Activated T-cell treated with anti-CD3 and anti-CD28 coated beads, Interleukin-2, amount 50 U/mL, for 24 hours (primary cell): ENCODE data around the gene TMEM80.
"Not testable (repeated sequence)": the region's sequence is repeated elsewhere in the genome, so short reads cannot be mapped to it uniquely, and the experiment has no call there.

ENCODE experiments used
- DNase-seq: peaks from one replicate; pipeline ENCODE4 v3.0.0-alpha.2; 2020
- H3K27ac Mint-ChIP-seq: 2 replicates; pipeline ENCODE4 v1.8.0; 2020; ENCODE audit warnings: mild to moderate bottlenecking, mixed read lengths
- H3K27me3 Mint-ChIP-seq: 2 replicates; pipeline ENCODE4 v1.8.0; 2020; ENCODE audit warnings: mixed read lengths
- H3K36me3 Mint-ChIP-seq: 2 replicates; pipeline ENCODE4 v1.8.0; 2020; ENCODE audit warnings: low read depth, mixed read lengths
- H3K4me1 Mint-ChIP-seq: 2 replicates; pipeline ENCODE4 v1.8.0; 2020; ENCODE audit warnings: low read depth, mixed read lengths
- H3K4me3 Mint-ChIP-seq: 2 replicates; pipeline ENCODE4 v1.8.0; 2020; ENCODE audit warnings: mild to moderate bottlenecking, moderate library complexity, mixed read lengths
- H3K9me3 Mint-ChIP-seq: 2 replicates; pipeline ENCODE4 v1.8.0; 2020; ENCODE audit warnings: mixed read lengths

Gene TMEM80

DNA sequence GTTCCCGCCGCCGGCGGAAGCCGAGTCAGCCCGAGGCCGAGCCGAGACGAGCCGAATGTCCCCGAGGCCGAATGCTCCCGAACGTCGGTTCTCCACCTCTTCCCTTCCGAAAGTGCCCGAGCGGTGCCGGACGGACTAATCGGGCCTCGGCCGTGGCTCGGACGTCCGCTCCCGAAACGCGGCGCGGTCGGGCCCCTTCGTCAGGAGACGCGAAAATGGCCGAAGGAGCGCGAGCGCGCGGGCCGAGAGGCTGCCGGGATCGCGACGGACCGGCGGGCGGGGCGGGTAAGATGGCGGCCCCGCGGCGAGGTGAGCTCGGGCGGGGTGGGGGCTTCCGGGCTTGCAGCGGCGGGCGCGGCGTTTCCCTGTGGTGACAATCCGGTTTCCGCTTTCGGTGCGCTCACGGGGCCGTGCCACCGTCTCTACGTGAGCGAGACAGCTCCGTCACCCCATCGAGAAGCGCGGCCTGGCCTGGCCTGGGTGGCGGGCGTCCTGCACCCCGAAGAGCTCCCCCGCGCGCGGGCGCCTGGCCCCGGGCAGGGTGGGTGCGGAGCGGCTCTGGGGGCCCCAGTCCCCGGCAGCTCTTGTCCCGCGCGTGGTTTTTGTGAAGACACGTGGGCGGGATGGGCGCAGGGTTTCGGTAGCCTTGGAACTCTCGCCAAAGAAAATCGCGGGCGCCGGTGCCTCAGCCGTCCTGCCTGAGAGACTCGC, at the start of gene TMEM80:
TMEM80 (plus strand) TSS at position 279 of the 711 bp plus-strand sequence; CDS start at position 291, 12 bp downstream.
- H3K36me3 Mint-ChIP-seq: peaks cover 31% of the 10 kb centered on the region
- H3K27me3 Mint-ChIP-seq: no peaks in the 10 kb centered on the region
- H3K27ac Mint-ChIP-seq: peak within 1 kb of the TSS; percentile 99
- H3K9me3 Mint-ChIP-seq: no peaks in the 10 kb centered on the region
- DNase-seq: peak; percentile 98
- H3K4me3 Mint-ChIP-seq: peak within 1 kb of the TSS; percentile 88
- peaks cover 55% of the 10 kb centered on the region for H3K4me1 Mint-ChIP-seq

DNA sequence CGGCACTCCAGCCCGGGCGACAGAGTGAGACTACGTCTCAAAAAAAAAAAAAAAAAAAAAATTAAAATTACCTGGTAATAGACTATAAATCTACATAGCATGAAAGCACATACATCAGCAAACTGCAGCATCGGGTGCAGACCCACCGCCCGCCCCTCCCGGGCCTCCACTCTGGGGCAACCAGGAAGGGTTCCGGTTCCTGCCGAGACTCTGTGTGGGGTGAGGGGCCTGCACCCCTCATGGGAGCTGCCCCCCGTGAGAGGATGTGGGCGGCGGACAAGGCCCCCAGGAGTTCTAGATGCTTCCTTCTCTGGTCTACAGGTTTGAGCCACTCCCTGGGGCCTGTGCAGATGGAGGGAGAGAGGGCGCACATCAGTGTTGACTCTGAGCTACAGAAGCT, 49.4 kb upstream of the TMEM80 start:
- no peak for DNase-seq
- no peak overlapping the region for H3K4me3 Mint-ChIP-seq
- H3K9me3 Mint-ChIP-seq: no peaks in the 10 kb centered on the region
- no peak overlapping the region for H3K27ac Mint-ChIP-seq
- no peaks in the 10 kb centered on the region for H3K27me3 Mint-ChIP-seq
- H3K36me3 Mint-ChIP-seq: peaks cover 49% of the 10 kb centered on the region
- H3K4me1 Mint-ChIP-seq: peaks cover 2% of the 10 kb centered on the region

DNA sequence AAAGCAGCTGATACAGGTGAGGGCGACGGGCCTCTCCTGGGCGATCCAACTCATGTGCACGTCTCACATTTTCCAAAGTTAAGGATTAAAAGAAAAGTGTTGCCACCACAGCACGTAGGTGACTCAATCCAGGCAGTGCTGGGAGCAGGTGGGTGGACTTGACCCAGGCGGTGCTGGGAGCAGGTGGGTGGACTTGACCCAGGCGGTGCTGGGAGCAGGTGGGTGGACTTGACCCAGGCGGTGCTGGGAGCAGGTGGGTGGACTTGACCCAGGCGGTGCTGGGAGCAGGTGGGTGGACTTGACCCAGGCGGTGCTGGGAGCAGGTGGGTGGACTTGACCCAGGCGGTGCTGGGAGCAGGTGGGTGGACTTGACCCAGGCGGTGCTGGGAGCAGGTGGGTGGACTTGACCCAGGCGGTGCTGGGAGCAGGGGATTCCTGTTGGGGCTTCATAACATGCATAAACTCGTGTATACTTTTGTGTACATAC, 47.9 kb upstream of the TMEM80 start:
- not testable (repeated sequence) for DNase-seq, H3K9me3 Mint-ChIP-seq, H3K4me1 Mint-ChIP-seq, H3K27me3 Mint-ChIP-seq, H3K4me3 Mint-ChIP-seq
- Mint-ChIP-seq H3K36me3 (peaks cover 60% of the 10 kb centered on the region), H3K27ac (peak overlapping the region; percentile 64)

DNA sequence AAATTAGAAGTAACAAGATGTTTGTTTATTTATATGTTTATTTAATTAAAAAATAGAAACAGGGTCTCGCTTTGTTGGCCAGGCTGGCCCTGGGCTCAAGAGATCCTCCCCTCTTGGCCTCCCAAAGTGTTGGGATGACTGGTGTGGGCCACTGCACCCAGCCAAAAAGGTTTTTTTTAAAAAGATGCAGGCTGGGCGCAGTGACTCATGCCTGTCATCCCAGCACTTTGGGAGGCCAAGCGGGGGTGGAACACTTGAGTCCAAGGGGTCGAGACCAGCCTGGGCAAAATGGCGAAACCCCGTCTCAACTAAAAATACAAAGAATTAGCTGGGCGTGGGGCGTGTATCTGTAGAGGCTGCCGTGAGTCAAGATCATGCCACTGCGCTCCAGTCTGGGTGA, 45.1 kb upstream of the TMEM80 start:
- Mint-ChIP-seq H3K27me3 (no peaks in the 10 kb centered on the region), H3K4me1 (peaks cover 2% of the 10 kb centered on the region), H3K9me3 (no peaks in the 10 kb centered on the region), H3K4me3 (no peak overlapping the region), H3K27ac (no peak overlapping the region), H3K36me3 (peaks cover 68% of the 10 kb centered on the region)
- no peak for DNase-seq

DNA sequence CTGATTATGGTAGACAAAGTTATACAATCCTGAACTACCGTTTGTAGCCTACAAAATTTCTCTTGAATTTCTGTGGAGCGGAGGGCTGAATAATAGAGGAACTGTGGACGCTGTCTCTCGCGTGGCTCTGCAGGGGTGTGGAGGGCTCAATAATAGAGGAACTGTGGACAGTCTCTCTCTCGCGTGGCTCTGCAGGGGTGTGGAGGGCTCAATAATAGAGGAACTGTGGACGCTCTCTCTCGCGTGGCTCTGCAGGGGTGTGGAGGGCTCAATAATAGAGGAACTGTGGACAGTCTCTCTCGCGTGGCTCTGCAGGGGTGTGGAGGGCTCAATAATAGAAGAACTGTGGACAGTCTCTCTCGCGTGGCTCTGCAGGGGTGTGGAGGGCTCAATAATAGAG, 42.5 kb upstream of the TMEM80 start:
- not testable (repeated sequence) for H3K27me3 Mint-ChIP-seq, H3K27ac Mint-ChIP-seq, H3K4me3 Mint-ChIP-seq, H3K4me1 Mint-ChIP-seq, DNase-seq, H3K9me3 Mint-ChIP-seq
- peaks cover 67% of the 10 kb centered on the region for H3K36me3 Mint-ChIP-seq

DNA sequence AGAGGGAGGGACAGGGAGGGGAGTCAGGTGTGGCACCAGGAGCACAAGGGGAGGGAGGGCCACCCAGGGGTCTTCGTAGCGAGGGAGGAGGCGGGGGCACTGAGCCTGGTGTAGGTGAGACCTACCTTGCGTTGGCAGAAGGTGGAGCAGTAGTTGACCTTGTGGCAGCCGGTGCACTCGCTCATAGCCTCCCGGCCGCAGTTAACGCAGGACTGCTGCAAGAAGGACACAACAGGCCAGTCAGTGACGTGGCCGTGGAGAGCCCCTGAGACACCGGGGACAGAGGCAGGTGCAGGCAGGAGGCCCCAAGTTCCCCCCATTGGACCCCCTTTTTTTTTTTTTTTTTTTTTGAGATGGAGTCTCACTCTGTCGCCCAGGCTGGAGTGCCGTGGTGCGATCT, 41.8 kb upstream of the TMEM80 start:
- Mint-ChIP-seq H3K27ac (no peak overlapping the region), H3K4me1 (no peaks in the 10 kb centered on the region), H3K4me3 (no peak overlapping the region), H3K36me3 (peaks cover 69% of the 10 kb centered on the region), H3K27me3 (no peaks in the 10 kb centered on the region), H3K9me3 (no peaks in the 10 kb centered on the region)
- DNase-seq: no peak

DNA sequence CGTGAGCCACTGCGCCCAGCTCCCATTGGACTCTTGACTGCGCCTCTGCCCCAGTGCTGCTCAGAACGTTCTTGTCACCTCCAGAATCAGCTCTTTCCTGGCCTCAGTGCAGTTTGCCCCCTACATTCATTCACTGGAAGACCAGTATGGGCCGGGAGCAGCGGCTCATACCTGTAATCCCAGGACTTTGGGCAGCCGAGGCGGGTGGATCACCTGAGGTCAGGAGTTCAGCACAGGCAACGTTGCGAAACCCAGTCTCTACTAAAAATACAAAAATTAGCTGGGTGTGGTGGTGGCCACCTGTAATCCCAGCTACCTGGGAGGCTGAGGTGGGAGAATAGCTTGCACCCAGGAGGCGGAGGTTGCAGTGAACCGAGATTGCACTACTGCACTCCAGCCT, 41.2 kb upstream of the TMEM80 start:
- not testable (repeated sequence) for H3K9me3 Mint-ChIP-seq, H3K27ac Mint-ChIP-seq, H3K27me3 Mint-ChIP-seq, DNase-seq, H3K4me3 Mint-ChIP-seq, H3K4me1 Mint-ChIP-seq
- H3K36me3 Mint-ChIP-seq: peaks cover 68% of the 10 kb centered on the region

DNA sequence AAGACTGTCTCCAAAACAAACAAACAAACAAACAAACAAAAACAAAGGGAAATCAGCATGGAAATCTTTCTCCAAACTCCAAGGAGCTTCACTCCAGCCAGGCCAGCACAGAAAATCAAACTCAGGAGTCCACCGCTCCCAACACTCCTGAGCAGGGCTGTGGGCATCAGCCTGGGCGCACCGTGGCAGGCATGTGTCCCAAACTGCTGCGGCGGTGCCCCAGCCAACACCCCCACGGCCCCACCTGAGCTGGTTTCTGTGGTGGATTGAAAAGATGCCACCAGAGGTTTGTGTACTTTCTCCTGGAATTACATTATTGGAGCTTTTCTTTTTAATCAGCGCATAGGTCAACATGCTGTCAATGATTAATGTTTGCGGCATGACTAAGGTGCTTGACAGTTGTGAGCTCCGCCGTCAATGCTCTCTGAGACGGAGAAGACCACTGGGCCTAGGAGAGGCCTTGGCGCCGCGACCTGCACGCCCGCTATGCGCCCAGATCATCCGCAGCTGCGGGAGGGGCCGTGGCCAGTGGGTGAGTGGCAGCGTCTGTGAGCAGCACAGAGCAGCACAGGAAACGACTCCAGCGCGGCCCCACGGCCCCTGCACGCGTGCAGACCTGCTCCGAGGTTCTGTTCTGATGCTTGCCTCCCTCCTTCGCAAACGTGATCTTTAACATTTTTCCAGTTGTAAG, 40.4 kb upstream of the TMEM80 start:
- Mint-ChIP-seq H3K9me3 (no peaks in the 10 kb centered on the region), H3K27me3 (no peaks in the 10 kb centered on the region), H3K4me1 (no peaks in the 10 kb centered on the region), H3K27ac (no peak overlapping the region), H3K36me3 (peaks cover 69% of the 10 kb centered on the region), H3K4me3 (no peak overlapping the region)
- DNase-seq: no peak

DNA sequence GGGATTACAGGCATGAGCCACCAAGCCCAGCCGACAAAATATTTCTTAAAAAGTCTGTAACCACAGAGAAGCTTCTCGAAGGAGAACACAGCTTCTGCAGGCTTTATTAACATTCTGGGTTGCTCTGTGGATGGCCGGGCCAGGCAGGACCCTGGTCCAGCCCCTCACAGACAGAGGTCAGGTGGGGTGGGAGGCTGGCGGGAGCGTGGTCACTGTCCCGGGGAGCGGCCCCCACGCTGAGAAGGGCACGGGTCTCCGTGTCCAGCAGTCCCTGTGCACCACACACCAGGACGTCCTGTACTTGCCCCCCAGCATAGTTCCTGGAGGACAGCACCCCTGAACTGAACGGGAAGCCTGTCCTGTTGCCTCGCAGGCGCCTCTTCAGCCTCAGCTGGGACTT, 39.2 kb upstream of the TMEM80 start:
- Mint-ChIP-seq H3K4me1 (no peaks in the 10 kb centered on the region), H3K4me3 (no peak overlapping the region), H3K36me3 (peaks cover 71% of the 10 kb centered on the region), H3K27ac (no peak overlapping the region), H3K27me3 (no peaks in the 10 kb centered on the region), H3K9me3 (no peaks in the 10 kb centered on the region)
- DNase-seq: no peak

DNA sequence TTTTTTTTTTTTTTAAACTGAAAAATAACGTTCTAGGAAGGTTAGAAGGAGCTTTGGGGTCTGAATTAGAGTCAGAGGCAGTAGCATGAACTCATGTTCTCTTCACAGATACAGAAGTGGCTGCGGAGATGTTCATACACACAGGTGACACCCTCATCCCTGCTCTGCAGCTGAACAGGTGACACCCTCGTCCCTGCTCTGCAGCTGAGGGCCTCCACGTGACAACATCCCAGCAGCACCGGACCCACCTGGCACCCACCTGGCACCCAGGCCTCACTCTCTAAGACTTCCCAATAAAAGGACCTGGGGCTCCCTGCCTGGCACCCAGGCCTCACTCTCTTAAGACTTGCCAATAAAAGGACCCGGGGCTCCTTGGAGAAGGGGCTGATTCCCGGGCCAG, 38.8 kb upstream of the TMEM80 start:
- H3K27me3 Mint-ChIP-seq: no peaks in the 10 kb centered on the region
- H3K9me3 Mint-ChIP-seq: no peaks in the 10 kb centered on the region
- no peak for DNase-seq
- no peaks in the 10 kb centered on the region for H3K4me1 Mint-ChIP-seq
- no peak overlapping the region for H3K27ac Mint-ChIP-seq
- peaks cover 70% of the 10 kb centered on the region for H3K36me3 Mint-ChIP-seq
- H3K4me3 Mint-ChIP-seq: no peak overlapping the region

DNA sequence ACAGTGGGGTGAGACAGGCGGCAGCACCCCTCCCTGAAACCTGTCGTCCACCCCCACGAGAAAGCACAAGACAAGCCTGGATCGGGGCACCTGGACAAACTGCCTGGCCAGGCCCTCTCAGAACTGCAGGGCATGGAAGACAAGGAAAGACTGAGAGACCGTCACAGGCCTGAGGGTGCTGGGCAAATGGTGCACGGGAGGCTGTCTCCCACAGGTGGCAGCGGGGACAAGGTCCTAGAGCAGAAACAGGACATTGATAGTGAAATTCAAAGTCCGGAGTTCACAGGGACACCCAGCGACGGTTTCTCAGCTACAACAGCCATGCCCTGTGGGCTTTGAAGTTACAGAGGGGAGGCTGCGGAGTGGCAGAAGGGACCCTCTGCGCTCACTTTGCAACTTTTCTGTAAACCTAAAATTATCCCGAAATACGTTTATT, 37.9 kb upstream of the TMEM80 start:
- no peak overlapping the region for H3K4me3 Mint-ChIP-seq
- DNase-seq: no peak
- H3K36me3 Mint-ChIP-seq: peaks cover 70% of the 10 kb centered on the region
- H3K4me1 Mint-ChIP-seq: no peaks in the 10 kb centered on the region
- no peaks in the 10 kb centered on the region for H3K27me3 Mint-ChIP-seq
- no peak overlapping the region for H3K27ac Mint-ChIP-seq
- no peaks in the 10 kb centered on the region for H3K9me3 Mint-ChIP-seq

DNA sequence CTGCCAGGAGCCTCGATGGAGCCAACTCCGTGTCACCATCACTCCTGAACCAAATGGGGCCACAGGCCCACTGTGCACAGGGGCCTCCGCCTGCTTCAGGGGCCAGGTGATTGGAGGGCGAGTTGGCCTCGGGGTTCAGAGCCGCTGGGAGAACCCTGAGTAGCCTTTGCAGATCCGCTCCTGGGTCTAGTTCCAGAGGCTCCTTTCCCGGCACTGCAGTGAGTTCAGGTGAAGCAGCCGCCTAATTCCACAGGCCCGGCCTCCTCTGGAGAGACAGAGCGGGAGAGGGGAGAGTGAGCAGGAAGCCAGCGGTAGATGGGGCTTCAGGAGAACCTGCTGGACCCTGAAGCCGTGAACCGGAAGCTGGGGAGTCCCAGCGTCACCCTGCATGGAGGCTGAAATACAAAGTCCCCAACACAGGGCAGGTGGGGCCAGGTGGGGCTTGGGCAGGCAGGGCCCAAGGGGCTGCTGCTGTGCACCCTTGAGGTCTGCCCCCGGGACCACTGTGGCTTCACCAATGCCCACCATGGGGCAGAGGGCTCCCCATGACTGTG, 36.0 kb upstream of the TMEM80 start:
- Mint-ChIP-seq H3K36me3 (peaks cover 71% of the 10 kb centered on the region), H3K4me1 (no peaks in the 10 kb centered on the region), H3K27me3 (no peaks in the 10 kb centered on the region)

DNA sequence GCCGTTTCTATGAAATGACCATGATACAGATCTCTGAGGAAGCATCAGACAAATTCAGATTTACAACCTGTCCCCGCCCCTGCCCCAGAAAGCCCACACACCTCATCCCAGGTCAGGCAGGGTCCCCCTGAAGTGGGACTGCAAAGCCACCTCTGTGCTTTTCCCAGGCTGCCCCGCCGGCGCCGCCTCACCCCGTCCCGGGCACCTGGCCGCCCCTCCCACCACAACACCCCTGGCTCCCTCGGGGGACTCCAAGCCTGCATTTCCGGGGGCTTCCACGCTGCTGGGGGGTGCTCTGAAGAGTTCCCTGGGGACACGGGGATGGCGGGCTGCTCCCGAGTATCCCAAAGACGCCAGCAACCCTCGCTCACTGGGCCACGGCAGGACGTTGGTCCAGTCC, 35.3 kb upstream of the TMEM80 start:
- Mint-ChIP-seq H3K27me3 (no peaks in the 10 kb centered on the region), H3K4me3 (no peak overlapping the region), H3K27ac (no peak overlapping the region), H3K9me3 (no peaks in the 10 kb centered on the region), H3K4me1 (no peaks in the 10 kb centered on the region), H3K36me3 (peaks cover 67% of the 10 kb centered on the region)
- DNase-seq: no peak

More for the DNA sequence above, 36.0 kb upstream of the TMEM80 start:
- Mint-ChIP-seq H3K27ac (no peak overlapping the region), H3K4me3 (no peak overlapping the region), H3K9me3 (no peaks in the 10 kb centered on the region)
- no peak for DNase-seq

DNA sequence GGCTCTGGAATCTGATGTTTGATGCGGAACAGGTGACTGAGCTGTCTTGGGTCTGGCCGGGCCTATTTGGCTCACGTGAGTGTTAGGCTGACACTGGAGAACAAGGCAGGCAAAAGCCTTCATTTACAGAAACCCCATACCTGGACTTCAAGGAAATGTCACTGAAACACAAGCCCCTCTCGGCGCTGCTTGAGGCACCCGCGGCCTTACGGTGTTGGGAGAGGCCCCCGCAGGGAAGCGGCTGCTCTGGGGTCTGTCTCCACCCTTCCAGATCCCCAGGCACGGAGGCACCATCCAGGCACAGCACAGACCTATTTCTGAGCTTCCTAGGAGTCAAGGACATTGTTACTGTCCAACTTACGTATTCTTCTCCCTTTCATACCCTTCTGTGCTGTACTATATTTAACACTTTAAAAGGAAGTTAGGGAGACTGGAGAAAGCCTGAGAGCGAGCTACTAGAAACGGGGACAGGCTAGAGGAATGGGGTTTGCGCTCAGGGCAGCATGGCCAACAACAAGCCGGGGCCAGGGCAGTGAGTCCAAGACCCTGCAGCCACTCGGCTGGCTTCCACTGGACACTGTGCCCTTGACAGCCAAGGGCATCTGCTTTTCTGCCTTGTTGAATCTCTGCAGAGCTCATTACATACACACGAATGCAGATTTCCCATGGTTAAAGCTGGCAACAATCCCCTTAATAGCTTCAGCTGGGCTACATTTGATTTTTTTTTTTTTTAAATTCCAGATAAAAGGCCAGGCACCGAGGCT, 34.8 kb upstream of the TMEM80 start:
- H3K36me3 Mint-ChIP-seq: peaks cover 70% of the 10 kb centered on the region
- no peak overlapping the region for H3K27ac Mint-ChIP-seq
- H3K9me3 Mint-ChIP-seq: no peaks in the 10 kb centered on the region
- DNase-seq: no peak
- no peak overlapping the region for H3K4me3 Mint-ChIP-seq
- no peaks in the 10 kb centered on the region for H3K27me3 Mint-ChIP-seq
- H3K4me1 Mint-ChIP-seq: no peaks in the 10 kb centered on the region
